Fibroblast of lung (primary cell): ENCODE results near the gene SLC44A5. TPM values are rescaled to one million over a fixed set of nuclear protein-coding genes. Genes with fewer than 3 reads are reported as not detected.

Source experiments
- DNase-seq, 2 donors: peaks; one replicate each; pipeline versions ENCODE4 v3.0.0 to v3.0.0-alpha.2; 2010; ENCODE audit warnings: low read depth in 2 of 2
- H2AFZ ChIP-seq: 2 replicates; pipeline ENCODE4 v1.5.1; 2012; ENCODE audit warnings: low read length, control low read depth, inconsistent platforms
- H3K27ac ChIP-seq: 2 replicates; pipeline ENCODE4 v1.5.1; 2011; ENCODE audit warnings: low read length, control low read depth; ENCODE audit not compliant: insufficient read depth
- H3K27me3 ChIP-seq: 2 replicates; pipeline ENCODE4 v1.5.1; 2011; ENCODE audit warnings: mild to moderate bottlenecking, low read length; ENCODE audit not compliant: control insufficient read depth, insufficient read depth
- H3K36me3 ChIP-seq: 2 replicates; pipeline ENCODE4 v1.5.1; 2011; ENCODE audit warnings: low read length; ENCODE audit not compliant: control insufficient read depth, insufficient read depth
- H3K4me1 ChIP-seq: 2 replicates; pipeline ENCODE4 v1.5.1; 2011; ENCODE audit warnings: low read length; ENCODE audit not compliant: control insufficient read depth, insufficient read depth; ENCODE audit errors: extremely low read depth
- H3K4me2 ChIP-seq: 2 replicates; pipeline ENCODE4 v1.5.1; 2011; ENCODE audit warnings: low read length, control low read depth; ENCODE audit not compliant: insufficient read depth; ENCODE audit errors: extremely low read depth
- H3K4me3 ChIP-seq, 4 experiments: fragments of 200-600 bp in 1 of 4; sonication (generic) in 1 of 4; replicated peaks in 1 of 4; 2 replicates each; pipeline ENCODE4 v1.5.1; 2011 to 2016; ENCODE audit warnings: low read length in 4 of 4, low read depth in 3 of 4, mild to moderate bottlenecking in 3 of 4, control low read depth in 2 of 4, inconsistent platforms in 1 of 4, mixed read lengths in 1 of 4; ENCODE audit not compliant: insufficient read depth in 1 of 4; ENCODE audit errors: control extremely low read depth in 1 of 4
- H3K79me2 ChIP-seq: 2 replicates; pipeline ENCODE4 v1.5.1; 2012; ENCODE audit warnings: mild to moderate bottlenecking, low read length, inconsistent platforms; ENCODE audit not compliant: control insufficient read depth, insufficient read depth
- H3K9ac ChIP-seq: 2 replicates; pipeline ENCODE4 v1.5.1; 2011; ENCODE audit warnings: mild to moderate bottlenecking, low read length, control low read depth; ENCODE audit not compliant: insufficient read depth
- H3K9me3 ChIP-seq: 2 replicates; pipeline ENCODE4 v1.5.1; 2012; ENCODE audit warnings: low read depth, low read length; ENCODE audit not compliant: control insufficient read depth, insufficient read depth
- H4K20me1 ChIP-seq: 2 replicates; pipeline ENCODE4 v1.5.1; 2011; ENCODE audit warnings: low read length; ENCODE audit not compliant: control insufficient read depth, insufficient read depth; ENCODE audit errors: extremely low read depth
- EZH2 ChIP-seq: IDR thresholded peaks from 2 replicates; pipeline ENCODE4 v1.5.1; 2012; ENCODE audit warnings: low read length, control low read depth, mild to moderate bottlenecking; ENCODE audit errors: missing control alignments
- polyA plus RNA-seq, 2 donors: library from polyadenylated mRNA; depleted of rRNA in 1 of 2; stranded (reverse) in 1 of 2; unstranded in 1 of 2; fragments of >200 nt; gene quantifications; 2 replicates each; pipeline ENCODE4 v1.2.1, GENCODE V29; 2011 to 2012; ENCODE audit warnings: missing spikeins in 1 of 2
- total RNA-seq: library from RNA; depleted of rRNA; stranded (reverse); fragments of >200 nt; gene quantifications from 2 replicates; pipeline ENCODE4 v1.2.1, GENCODE V29; 2014
- TF ChIP-seq, protein P1 (sequence below), 2 donors: IDR thresholded peaks in 1 of 2; conservative IDR thresholded peaks in 1 of 2; 1 replicate in 1 of 2; 2 replicates in 1 of 2; pipeline ENCODE4 v1.5.1; 2011 to 2012; ENCODE audit warnings: low read length in 2 of 2, control low read depth in 1 of 2, inconsistent platforms in 1 of 2, low read depth in 1 of 2, mild to moderate bottlenecking in 1 of 2

SLC44A5 gene
- total and polyA plus RNA-seq, 2 donors (not counting 1 experiment from before 2014, with no cell fraction given), result under 0.01 to 0.03 TPM

DNA sequence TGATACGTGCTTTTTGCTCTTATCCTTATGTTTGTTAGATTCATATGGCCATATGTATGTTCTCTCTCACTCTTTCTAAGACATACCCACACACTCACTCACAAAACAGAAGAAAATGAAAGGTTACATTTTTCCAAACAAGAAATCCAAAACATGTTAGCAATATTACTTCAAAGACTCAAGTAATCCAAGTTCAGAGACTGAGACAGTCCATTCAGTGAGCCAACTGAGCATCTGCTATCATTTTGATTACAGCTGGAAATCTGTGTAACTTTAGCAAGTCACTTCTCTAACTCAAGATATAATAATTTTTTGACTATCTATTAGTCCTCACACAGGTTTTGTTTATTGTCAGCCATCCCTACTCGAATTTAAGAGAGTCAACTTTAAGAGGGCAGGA is 257.9 kb downstream of the SLC44A5 start:
- no peaks in the 10 kb centered on the region for H3K4me1 ChIP-seq
- no peaks in the 10 kb centered on the region for H3K79me2 ChIP-seq
- no peaks in the 10 kb centered on the region for H4K20me1 ChIP-seq
- no peak overlapping the region for H3K9ac ChIP-seq
- no peak for TF ChIP-seq EZH2
- TF ChIP-seq, protein P1, sequence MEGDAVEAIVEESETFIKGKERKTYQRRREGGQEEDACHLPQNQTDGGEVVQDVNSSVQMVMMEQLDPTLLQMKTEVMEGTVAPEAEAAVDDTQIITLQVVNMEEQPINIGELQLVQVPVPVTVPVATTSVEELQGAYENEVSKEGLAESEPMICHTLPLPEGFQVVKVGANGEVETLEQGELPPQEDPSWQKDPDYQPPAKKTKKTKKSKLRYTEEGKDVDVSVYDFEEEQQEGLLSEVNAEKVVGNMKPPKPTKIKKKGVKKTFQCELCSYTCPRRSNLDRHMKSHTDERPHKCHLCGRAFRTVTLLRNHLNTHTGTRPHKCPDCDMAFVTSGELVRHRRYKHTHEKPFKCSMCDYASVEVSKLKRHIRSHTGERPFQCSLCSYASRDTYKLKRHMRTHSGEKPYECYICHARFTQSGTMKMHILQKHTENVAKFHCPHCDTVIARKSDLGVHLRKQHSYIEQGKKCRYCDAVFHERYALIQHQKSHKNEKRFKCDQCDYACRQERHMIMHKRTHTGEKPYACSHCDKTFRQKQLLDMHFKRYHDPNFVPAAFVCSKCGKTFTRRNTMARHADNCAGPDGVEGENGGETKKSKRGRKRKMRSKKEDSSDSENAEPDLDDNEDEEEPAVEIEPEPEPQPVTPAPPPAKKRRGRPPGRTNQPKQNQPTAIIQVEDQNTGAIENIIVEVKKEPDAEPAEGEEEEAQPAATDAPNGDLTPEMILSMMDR (conservative IDR thresholded peaks at IDR 0.05 in 1 of 2, IDR thresholded peaks at IDR 0.05 in 1 of 2; ENCODE audit: low read depth in 1 of 2, low read length in 2 of 2), result no peak
- DNase-seq, result no peak
- no peak overlapping the region for H3K27ac ChIP-seq
- no peaks in the 10 kb centered on the region for H3K9me3 ChIP-seq
- no peak overlapping the region for H3K4me3 ChIP-seq
- no peak overlapping the region for H2AFZ ChIP-seq
- H3K27me3 ChIP-seq, result no peaks in the 10 kb centered on the region
- H3K36me3 ChIP-seq, result no peaks in the 10 kb centered on the region
- no peak overlapping the region for H3K4me2 ChIP-seq

DNA sequence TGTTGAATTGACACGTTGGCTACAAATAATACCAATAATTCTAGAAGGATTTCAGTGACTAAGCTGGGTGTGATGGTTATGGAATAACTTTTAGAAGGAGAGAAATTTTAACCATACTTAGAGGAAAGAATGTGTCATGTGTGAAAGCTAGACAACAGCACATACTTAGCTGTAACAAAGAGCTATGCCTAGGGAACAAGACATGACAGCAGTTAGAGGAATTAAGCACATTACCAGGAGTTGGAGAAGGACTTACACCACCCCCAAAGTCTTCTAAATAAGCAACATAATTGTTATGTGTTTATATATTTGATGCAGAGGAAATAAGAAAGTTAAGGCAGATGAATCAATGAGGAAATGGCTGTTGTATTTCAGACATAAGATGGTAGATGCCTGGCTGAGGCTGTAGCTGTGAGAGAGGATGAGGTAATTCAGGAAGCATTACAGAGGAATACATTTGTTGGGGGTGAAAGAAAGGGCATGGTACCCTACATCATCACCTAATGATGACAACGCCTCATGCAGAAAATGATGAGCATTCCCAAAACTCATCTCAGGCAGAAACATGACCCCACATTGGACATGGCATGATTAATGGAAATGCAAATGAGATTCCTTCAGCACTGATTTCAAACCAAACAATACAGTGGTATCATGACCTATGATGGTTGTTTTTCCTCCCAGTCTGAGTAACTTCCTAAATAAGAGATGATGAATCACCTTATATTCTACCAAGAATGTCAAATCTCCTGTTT is 265.2 kb downstream of the SLC44A5 start:
- H3K79me2 ChIP-seq, result no peaks in the 10 kb centered on the region
- H3K9ac ChIP-seq, result no peak overlapping the region
- no peaks in the 10 kb centered on the region for H3K4me1 ChIP-seq
- DNase-seq, result peak in 1 of 2 donors; percentile 97
- no peak overlapping the region for H3K27ac ChIP-seq
- no peaks in the 10 kb centered on the region for H3K9me3 ChIP-seq
- no peaks in the 10 kb centered on the region for H3K36me3 ChIP-seq
- no peak overlapping the region for H2AFZ ChIP-seq
- H3K27me3 ChIP-seq, result no peaks in the 10 kb centered on the region
- H3K4me2 ChIP-seq, result no peak overlapping the region
- no peak overlapping the region for H3K4me3 ChIP-seq
- TF ChIP-seq, protein P1 (conservative IDR thresholded peaks at IDR 0.05 in 1 of 2, IDR thresholded peaks at IDR 0.05 in 1 of 2; ENCODE audit: low read depth in 1 of 2, low read length in 2 of 2), result no peak
- no peak for TF ChIP-seq EZH2
- no peaks in the 10 kb centered on the region for H4K20me1 ChIP-seq

DNA sequence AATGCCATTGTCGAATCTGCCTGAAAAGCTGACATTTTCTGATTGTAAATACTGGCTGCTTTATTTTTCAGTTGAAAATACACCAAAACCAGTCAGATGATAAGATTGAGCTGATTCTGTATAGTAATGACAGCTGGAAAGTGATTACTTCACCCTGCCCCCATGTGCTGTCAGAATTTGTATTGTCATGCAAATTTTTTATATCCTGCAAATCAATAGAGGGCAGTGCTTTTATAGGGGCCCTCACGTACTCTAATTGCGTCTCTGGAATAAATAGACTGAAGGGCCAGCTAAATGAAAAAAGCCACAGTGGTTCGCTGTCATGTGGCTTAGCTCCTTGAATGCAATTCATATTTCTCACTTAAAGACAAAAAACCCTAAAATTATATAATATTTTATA is 268.1 kb downstream of the SLC44A5 start:
- H3K9ac ChIP-seq, result no peak overlapping the region
- no peaks in the 10 kb centered on the region for H3K9me3 ChIP-seq
- no peak overlapping the region for H3K4me2 ChIP-seq
- H3K79me2 ChIP-seq, result no peaks in the 10 kb centered on the region
- no peaks in the 10 kb centered on the region for H3K36me3 ChIP-seq
- H3K27me3 ChIP-seq, result no peaks in the 10 kb centered on the region
- H3K27ac ChIP-seq, result no peak overlapping the region
- no peak overlapping the region for H2AFZ ChIP-seq
- no peak overlapping the region for H3K4me3 ChIP-seq
- TF ChIP-seq, protein P1 (conservative IDR thresholded peaks at IDR 0.05 in 1 of 2, IDR thresholded peaks at IDR 0.05 in 1 of 2; ENCODE audit: low read depth in 1 of 2, low read length in 2 of 2), result no peak
- TF ChIP-seq EZH2, result no peak
- H4K20me1 ChIP-seq, result no peaks in the 10 kb centered on the region
- no peak for DNase-seq
- no peaks in the 10 kb centered on the region for H3K4me1 ChIP-seq
